Stimulated activated memory B cell treated with anti-CD40 and anti-IgM and Interleukin-4, amounts not matched to agents 10 μg/mL and 1 μg/mL and 100 μg/mL, for 72 hours (primary cell): ENCODE results near the gene WBP4.
"Not testable (repeated sequence)": the region's sequence is repeated elsewhere in the genome, so short reads cannot be mapped to it uniquely, and the experiment has no call there.

ENCODE experiments used
- ATAC-seq: fragments of 150-1000 bp; cut with Tn5 transposase; 2 replicates; pipeline ENCODE4 v1.10.0; 2021
- H3K27ac Mint-ChIP-seq: one replicate; pipeline ENCODE4 v1.8.0; 2022; ENCODE audit warnings: mild to moderate bottlenecking, mixed read lengths
- H3K27me3 Mint-ChIP-seq: one replicate; pipeline ENCODE4 v1.8.0; 2022; ENCODE audit warnings: mixed read lengths
- H3K36me3 Mint-ChIP-seq: one replicate; pipeline ENCODE4 v1.8.0; 2022; ENCODE audit warnings: mixed read lengths
- H3K4me1 Mint-ChIP-seq: one replicate; pipeline ENCODE4 v1.8.0; 2022; ENCODE audit warnings: mixed read lengths
- H3K4me3 Mint-ChIP-seq: one replicate; pipeline ENCODE4 v1.8.0; 2022; ENCODE audit warnings: mild to moderate bottlenecking, moderate library complexity, mixed read lengths
- H3K9me3 Mint-ChIP-seq: one replicate; pipeline ENCODE4 v1.8.0; 2022; ENCODE audit warnings: mixed read lengths

The WBP4 gene

DNA sequence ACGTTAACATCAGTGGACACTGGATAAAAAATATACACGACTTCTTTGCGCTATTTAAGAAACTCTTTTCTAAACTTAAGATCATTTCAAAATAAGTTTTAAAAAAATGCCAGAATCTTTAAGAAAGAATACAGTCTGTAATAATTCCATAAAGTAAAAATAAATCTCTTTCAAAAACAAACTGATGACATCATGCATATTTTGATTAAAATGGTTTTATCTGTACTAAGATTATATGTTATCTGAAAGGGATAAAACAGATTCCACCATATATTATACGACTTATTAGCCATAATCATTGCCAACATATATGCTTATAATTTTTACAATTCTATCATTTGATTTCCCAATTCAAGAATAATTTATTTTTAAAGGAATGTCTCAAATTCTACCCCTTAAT is 26.9 kb upstream of the WBP4 start:
- ATAC-seq, result no peak
- Mint-ChIP-seq H3K36me3 (peaks cover 6% of the 10 kb centered on the region), H3K4me1 (peaks cover 22% of the 10 kb centered on the region), H3K9me3 (no peaks in the 10 kb centered on the region), H3K27ac (no peak overlapping the region), H3K27me3 (no peaks in the 10 kb centered on the region), H3K4me3 (no peak overlapping the region)

DNA sequence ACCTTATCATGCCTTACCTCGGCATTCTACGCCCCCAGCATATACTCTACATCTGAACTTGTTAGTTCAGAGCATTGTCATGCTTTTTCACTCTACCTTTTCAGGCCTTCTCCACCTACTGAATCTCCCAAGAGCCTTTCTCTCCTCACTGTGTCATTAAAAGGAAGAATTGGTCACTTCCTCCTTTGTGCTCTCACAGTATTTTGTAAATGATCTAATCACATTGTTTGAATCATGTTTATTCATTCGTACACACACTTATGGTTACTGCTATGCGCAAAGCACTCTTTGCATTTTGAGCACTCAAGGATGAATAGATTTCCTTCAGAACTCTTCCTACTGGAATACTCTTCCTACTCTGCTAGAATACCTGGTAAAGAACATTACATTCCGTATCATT is 26.4 kb upstream of the WBP4 start:
- peaks cover 22% of the 10 kb centered on the region for H3K4me1 Mint-ChIP-seq
- H3K4me3 Mint-ChIP-seq, result no peak overlapping the region
- no peaks in the 10 kb centered on the region for H3K9me3 Mint-ChIP-seq
- no peaks in the 10 kb centered on the region for H3K27me3 Mint-ChIP-seq
- no peak for ATAC-seq
- peaks cover 6% of the 10 kb centered on the region for H3K36me3 Mint-ChIP-seq
- H3K27ac Mint-ChIP-seq, result no peak overlapping the region

DNA sequence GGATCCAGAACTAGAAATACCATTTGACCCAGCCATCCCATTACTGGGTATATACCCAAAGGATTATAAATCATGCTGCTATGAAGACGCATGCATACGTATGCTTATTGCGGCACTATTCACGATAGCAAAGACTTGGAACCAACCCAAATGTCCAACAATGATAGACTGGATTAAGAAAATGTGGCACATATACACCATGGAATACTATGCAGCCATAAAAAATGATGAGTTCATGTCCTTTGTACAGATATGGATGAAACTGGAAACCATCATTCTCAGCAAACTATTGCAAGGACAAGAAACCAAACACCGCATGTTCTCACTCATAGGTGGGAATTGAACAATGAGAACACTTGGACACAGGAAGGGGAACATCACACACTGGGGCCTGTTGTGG is 24.8 kb upstream of the WBP4 start:
- not testable (repeated sequence) for H3K27ac Mint-ChIP-seq, H3K9me3 Mint-ChIP-seq, H3K27me3 Mint-ChIP-seq, ATAC-seq, H3K4me3 Mint-ChIP-seq, H3K36me3 Mint-ChIP-seq
- peaks cover 32% of the 10 kb centered on the region for H3K4me1 Mint-ChIP-seq

DNA sequence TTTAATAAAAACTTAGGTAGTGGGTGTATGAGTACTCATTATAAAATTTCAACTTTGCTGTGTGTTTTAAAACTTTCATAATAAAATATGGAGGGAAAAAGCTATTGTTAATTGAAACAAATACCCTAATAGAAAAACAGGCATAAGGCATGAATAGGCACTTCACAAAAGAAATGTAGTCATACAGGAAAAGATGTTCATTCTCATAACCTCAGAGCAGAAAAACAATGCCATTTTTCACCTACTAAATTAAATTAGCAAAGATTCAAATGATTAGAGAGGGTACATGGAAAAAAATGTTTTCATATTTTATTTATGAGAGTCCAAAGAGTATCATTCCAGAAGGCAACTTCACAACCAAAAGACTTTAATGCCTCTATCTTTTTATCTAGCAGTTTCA is 21.6 kb upstream of the WBP4 start:
- H3K9me3 Mint-ChIP-seq, result no peaks in the 10 kb centered on the region
- H3K4me1 Mint-ChIP-seq, result peaks cover 22% of the 10 kb centered on the region
- H3K36me3 Mint-ChIP-seq, result peaks cover 4% of the 10 kb centered on the region
- H3K4me3 Mint-ChIP-seq, result no peak overlapping the region
- H3K27me3 Mint-ChIP-seq, result no peaks in the 10 kb centered on the region
- H3K27ac Mint-ChIP-seq, result no peak overlapping the region
- ATAC-seq, result no peak

DNA sequence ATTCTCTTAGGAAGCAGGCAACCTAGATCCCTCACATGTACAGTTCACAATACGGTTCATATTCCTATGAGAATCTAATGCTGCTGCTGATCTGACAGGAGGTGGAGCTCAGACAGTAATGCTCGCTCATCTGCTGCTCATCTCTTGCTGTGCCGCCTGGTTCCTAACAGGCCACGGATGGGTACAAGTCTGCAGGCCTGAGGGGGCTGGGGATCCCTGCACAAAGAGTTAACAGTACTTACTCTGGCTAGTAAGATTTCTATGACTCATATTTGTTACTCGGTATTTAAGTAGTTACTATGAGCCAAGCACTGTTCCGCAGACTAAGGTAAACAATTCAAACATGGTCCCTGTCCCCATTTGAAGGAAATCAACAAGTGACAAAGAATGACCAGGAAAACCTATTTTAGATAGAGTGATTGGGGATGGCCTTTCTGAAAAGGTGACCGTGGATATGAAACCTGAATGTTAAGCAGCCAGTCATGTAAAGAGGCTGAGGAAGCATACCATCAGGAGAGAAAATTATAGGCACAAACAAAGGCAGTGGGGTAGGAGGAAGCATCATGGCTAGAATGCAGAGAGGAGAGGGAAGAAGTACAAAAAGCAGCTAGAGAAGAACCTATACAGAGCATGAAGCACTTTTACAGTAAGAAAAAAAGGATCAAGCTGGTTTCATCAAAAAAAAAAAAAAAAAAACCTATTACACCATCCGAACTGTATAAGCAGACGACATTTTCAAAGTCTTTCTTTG is 20.6 kb upstream of the WBP4 start:
- ATAC-seq, result no peak
- Mint-ChIP-seq H3K4me3 (no peak overlapping the region), H3K27me3 (no peaks in the 10 kb centered on the region), H3K9me3 (peaks cover 4% of the 10 kb centered on the region), H3K4me1 (peaks cover 12% of the 10 kb centered on the region), H3K36me3 (peaks cover 5% of the 10 kb centered on the region), H3K27ac (peak overlapping the region; percentile 4)

DNA sequence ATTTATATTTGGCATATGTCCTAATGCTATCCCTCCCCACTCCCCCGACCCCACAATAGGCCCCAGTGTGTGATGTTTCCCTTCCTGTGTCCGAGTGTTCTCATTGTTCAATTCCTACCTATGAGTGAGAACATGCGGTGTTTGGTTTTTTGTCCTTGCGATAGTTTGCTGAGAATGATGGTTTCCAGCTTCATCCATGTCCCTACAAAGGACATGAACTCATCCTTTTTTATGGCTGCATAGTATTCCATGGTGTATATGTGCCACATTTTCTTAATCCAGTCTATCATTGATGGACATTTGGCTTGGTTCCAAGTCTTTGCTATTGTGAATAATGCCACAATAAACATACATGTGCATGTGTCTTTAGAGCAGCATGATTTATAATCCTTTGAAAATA is 18.9 kb upstream of the WBP4 start:
- not testable (repeated sequence) for H3K9me3 Mint-ChIP-seq, H3K27ac Mint-ChIP-seq, H3K4me3 Mint-ChIP-seq, H3K27me3 Mint-ChIP-seq, H3K36me3 Mint-ChIP-seq, ATAC-seq
- H3K4me1 Mint-ChIP-seq, result peaks cover 11% of the 10 kb centered on the region

DNA sequence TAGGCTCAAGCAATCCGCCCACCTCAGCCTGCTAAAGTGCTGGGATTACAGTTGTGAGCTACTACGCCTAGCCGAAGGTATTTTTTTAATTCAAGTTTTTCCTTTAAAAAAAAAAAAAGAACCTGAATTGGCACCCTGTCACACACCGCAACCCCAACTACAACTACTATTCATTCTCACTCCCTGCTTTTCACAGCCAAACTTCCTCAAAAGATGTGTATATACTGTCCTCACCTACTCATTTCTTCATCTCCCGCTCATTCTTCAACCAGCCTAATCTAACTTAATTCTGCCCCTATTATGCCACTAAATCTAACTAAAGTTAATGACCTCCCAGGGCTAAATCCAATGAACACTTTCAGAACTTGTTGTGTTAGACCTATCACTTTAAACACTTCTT is 12.7 kb upstream of the WBP4 start:
- Mint-ChIP-seq H3K27ac (peak overlapping the region; percentile 25), H3K4me1 (peaks cover 31% of the 10 kb centered on the region), H3K27me3 (no peaks in the 10 kb centered on the region), H3K36me3 (peaks cover 19% of the 10 kb centered on the region), H3K4me3 (no peak overlapping the region), H3K9me3 (peaks cover 7% of the 10 kb centered on the region)
- no peak for ATAC-seq

DNA sequence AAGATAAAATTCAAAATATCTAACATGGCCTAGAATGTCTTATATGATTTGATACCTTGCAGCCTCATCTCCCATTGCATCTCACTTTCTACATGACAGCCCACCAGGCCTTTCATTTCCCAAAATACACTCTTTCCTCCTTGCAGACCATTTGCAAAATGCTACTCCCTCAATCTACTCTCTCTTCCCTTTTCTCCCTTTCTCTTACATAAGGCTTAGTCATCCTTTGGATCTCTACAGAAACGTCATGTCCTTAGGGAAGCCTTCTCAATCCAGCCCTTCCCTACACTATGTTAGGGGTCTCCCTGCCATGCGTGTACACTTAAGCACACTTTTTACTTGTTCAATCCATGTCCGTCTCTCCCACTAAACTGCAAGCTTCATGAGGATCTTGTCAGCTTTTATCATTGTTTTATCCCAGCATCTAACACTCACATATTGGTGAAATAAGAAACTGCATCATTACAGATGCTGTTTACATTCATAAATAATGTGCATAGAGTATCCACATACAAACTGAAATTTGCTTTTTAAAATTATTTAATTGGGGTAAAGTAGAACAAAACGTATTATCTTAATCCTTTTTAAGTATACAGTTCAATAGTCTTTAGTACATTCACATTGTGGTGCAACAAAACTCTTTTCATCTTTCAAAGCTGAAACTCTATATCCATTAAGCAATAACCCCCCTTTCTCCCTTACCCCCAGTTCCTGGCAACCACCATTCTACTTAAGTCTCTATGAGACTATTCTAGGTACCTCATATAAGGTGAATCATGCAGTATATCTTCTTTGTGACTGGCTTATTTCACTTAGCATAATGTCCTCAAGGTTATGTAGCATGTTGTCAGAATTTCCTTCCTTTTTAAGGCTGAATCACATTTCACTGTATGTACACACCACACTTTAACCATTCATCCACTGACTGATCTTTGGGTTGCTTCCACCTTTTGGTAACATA is 11.5 kb upstream of the WBP4 start:
- Mint-ChIP-seq H3K4me3 (no peak overlapping the region), H3K36me3 (peaks cover 19% of the 10 kb centered on the region), H3K27ac (peak overlapping the region; percentile 25), H3K4me1 (peaks cover 42% of the 10 kb centered on the region), H3K27me3 (no peaks in the 10 kb centered on the region), H3K9me3 (peaks cover 7% of the 10 kb centered on the region)
- no peak for ATAC-seq

DNA sequence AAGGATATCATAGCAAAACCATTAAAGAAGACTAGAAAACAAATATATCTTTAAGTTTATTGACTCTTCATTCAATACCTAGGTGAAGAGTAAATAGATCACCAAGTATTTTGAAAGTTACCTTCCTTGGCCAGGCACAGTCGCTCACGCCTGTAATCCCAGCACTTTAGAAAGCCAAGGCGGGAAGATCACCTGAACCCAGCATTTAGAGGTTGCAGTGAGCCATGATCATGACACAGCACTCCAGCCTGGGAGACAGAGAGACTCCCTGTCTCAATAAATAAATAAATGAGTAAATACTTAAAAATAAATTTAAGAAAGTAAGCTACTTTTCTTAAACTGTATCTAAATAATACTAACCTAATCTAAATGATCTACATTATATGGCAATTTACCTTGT is 8.9 kb upstream of the WBP4 start:
- Mint-ChIP-seq H3K36me3 (peaks cover 14% of the 10 kb centered on the region), H3K27me3 (no peaks in the 10 kb centered on the region), H3K4me1 (peaks cover 69% of the 10 kb centered on the region), H3K4me3 (no peak overlapping the region), H3K27ac (no peak overlapping the region), H3K9me3 (peaks cover 3% of the 10 kb centered on the region)
- ATAC-seq, result no peak

DNA sequence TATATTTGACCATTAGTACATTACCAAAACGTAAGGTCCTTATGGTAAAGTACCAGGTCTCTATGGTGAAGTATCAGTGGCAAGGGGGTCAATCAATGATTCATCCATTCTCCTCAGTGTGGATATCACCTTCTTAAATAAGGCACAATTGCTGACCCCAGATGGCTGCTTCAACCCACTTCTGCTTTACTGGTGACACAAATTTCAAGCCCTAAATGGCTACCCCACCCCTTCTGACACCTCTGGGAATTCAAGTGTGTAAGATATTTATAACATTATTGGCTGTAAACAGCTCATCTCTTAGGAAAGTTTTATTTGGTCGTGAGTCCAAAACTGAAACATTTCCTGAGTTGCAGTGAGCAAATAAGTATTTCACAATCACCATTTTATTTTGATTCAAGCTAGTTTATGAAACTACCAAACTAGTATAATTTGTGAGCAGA is 7.9 kb upstream of the WBP4 start:
- Mint-ChIP-seq H3K4me3 (peak overlapping the region; percentile 56), H3K4me1 (peaks cover 76% of the 10 kb centered on the region), H3K27me3 (no peaks in the 10 kb centered on the region), H3K36me3 (peaks cover 18% of the 10 kb centered on the region), H3K27ac (peak overlapping the region; percentile 72), H3K9me3 (peaks cover 3% of the 10 kb centered on the region)
- ATAC-seq, result peak; percentile 96

DNA sequence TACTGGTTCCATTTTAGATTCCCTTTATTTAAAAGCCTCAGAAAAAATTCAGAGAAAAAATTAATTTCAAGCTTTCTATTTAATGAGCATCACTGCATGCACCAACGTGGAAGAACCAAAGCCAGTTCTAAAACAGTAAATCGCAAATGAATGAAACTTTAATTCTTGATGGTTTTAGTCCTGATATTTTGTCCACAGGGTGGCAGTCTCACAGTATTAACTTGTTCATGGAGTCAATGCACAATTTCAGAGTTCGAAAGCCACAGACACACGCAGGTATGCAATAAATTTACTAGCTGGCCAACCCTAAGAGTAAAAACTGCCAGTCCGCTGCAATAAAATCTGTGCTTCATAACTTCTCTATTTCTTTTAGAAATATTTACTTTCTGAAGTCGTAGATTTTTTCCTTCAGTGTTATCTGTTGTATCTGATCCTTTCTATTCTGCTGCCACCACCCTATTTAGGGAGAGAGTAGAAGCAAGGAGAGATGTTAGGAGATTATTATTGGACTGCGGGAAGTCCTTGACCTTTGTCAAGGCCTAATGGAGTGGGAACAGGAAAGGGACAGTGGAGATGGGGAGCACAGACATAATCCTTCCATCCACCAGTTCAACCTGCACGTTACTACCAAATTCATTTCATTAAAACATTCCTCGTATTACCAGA is 7.0 kb upstream of the WBP4 start:
- Mint-ChIP-seq H3K9me3 (no peaks in the 10 kb centered on the region), H3K27ac (no peak overlapping the region), H3K36me3 (peaks cover 10% of the 10 kb centered on the region), H3K4me1 (peaks cover 76% of the 10 kb centered on the region), H3K27me3 (no peaks in the 10 kb centered on the region), H3K4me3 (no peak overlapping the region)
- peak; percentile 55 for ATAC-seq

DNA sequence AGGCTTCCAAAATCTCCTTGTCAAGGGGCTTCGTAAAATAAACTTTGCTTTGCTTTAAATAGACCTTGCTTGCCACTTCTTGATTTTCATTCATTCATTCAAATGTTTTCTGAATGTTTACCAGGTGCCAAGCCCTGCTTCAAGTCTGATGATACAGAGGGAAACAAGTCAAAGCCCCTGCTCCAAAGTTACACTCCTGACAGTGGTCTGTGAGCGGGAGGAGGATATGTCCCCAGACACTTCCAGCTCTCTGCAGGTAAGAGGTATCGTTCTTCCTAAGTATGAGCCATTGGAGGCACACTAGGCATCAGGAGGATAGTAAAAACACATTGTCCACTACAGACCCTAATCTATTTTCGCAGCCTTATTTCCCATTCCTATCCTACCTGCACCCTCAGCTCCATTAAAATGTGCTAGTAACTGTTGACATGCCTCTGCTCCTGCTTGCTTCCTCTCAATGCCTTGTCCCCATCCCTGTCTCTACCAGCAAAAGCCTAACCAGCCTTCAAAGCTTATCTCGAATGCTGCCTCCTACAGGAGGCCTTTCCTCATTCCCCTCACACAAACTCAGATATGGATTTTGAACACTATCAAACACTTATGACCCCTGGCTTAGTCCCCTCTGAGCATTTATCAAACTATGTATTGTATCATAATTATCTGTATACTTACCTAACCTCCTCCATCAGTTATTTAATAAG is 6.2 kb upstream of the WBP4 start:
- H3K27ac Mint-ChIP-seq, result peak overlapping the region; percentile 0

DNA sequence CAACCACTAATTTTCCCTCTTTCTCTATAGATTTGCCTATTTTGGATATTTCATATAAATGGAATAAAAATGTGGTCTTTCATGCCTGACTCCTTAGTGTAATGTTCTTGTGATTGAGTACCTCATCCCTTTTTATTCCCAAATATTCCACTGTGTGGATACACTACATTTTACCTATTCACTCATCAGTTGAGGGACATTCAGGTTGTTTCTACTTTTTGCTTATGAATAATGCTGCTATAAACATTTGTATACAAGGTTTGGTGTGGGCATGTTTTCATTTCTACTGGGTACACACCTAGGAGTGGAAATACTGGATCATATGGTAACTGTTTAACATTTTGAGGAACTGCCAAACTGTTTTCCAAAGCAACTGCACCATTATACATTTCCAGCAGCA is 5.1 kb upstream of the WBP4 start:
- H3K9me3 Mint-ChIP-seq, result no peaks in the 10 kb centered on the region
- peaks cover 71% of the 10 kb centered on the region for H3K4me1 Mint-ChIP-seq
- peaks cover 6% of the 10 kb centered on the region for H3K36me3 Mint-ChIP-seq
- H3K27ac Mint-ChIP-seq, result peak overlapping the region; percentile 0
- H3K4me3 Mint-ChIP-seq, result no peak overlapping the region
- H3K27me3 Mint-ChIP-seq, result no peaks in the 10 kb centered on the region
- ATAC-seq, result no peak

More for the DNA sequence above, 6.2 kb upstream of the WBP4 start:
- H3K4me3 Mint-ChIP-seq, result no peak overlapping the region
- ATAC-seq, result no peak
- H3K4me1 Mint-ChIP-seq, result peaks cover 75% of the 10 kb centered on the region
- H3K9me3 Mint-ChIP-seq, result no peaks in the 10 kb centered on the region
- H3K27me3 Mint-ChIP-seq, result no peaks in the 10 kb centered on the region
- peaks cover 6% of the 10 kb centered on the region for H3K36me3 Mint-ChIP-seq

DNA sequence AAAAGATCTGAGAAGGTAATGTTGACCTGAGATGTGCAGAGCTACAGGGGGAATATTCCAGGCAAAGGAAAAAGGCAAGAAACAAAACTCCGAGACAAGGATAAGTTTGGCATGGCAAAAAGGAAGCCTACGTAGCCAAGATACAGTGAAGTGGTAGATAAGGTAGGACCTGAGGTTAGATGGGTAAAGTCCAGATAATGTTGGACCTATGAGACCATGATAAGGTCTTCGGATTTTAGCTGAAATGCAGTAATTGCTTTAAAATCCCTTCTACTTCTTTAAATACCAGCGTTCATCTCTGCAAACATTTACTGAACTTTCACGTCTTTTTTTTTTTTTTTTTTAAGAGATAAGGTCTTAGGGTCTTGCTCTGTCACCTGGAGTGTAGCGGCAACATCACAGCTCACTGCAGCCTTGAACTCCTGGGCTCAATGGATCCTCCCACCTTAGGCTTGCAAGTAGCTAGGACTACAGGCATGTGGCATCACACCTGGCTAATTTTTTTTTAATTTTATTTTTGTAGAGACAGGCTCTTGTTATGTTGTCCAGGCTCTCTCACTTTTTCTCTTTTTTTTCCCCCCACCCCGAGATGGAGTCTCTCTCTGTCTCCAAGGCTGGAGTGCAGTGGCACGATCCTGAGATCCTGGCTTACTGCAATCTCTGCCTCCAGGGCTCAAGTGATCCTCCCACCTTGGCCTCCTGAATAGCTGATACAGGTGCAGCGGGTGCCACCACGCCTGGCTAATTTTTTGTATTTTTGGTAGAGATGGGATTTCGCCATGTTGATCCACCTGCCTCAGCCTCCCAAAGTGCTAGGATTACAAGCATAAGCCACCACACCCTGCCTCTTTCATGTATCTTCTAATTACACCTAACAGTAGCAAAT is 4.2 kb upstream of the WBP4 start:
- Mint-ChIP-seq H3K4me3 (no peak overlapping the region), H3K9me3 (no peaks in the 10 kb centered on the region), H3K36me3 (peaks cover 6% of the 10 kb centered on the region), H3K27ac (peak overlapping the region; percentile 0), H3K27me3 (no peaks in the 10 kb centered on the region), H3K4me1 (peaks cover 69% of the 10 kb centered on the region)
- no peak for ATAC-seq
